H9 (cell line): ENCODE data around the gene SLC39A2. TPM values are rescaled to one million over a fixed set of nuclear protein-coding genes. Genes with fewer than 3 reads are reported as not detected.

Experiments
- DNase-seq: peaks from one replicate; pipeline ENCODE4 v3.0.0-alpha.2; 2017
- H2AFZ ChIP-seq: one replicate; pipeline ENCODE4 v1.6.1; 2013; ENCODE audit warnings: mild to moderate bottlenecking, low read length, control low read depth, moderate library complexity
- H2AK5ac ChIP-seq: 2 replicates; pipeline ENCODE4 v1.6.1; 2013; ENCODE audit warnings: low read length, control low read depth, mixed read lengths; ENCODE audit not compliant: insufficient read length
- H2BK120ac ChIP-seq: one replicate; pipeline ENCODE4 v1.6.1; 2013; ENCODE audit warnings: low read depth, mild to moderate bottlenecking, low read length, control low read depth, inconsistent platforms; ENCODE audit not compliant: poor library complexity, severe bottlenecking
- H2BK12ac ChIP-seq: 2 replicates; pipeline ENCODE4 v1.6.1; 2013; ENCODE audit warnings: low read length, control low read depth, mixed read lengths, low read depth; ENCODE audit not compliant: insufficient read length
- H2BK15ac ChIP-seq: 2 replicates; pipeline ENCODE4 v1.6.1; 2013; ENCODE audit warnings: low read depth, low read length, control low read depth
- H2BK20ac ChIP-seq: one replicate; pipeline ENCODE4 v1.6.1; 2013; ENCODE audit warnings: low read depth, mild to moderate bottlenecking, low read length, control low read depth, inconsistent platforms; ENCODE audit not compliant: poor library complexity, severe bottlenecking
- H2BK5ac ChIP-seq: 2 replicates; pipeline ENCODE4 v1.6.1; 2013; ENCODE audit warnings: low read length, control low read depth, mixed read lengths; ENCODE audit not compliant: insufficient read length
- H3K14ac ChIP-seq: 2 replicates; pipeline ENCODE4 v1.6.1; 2013; ENCODE audit warnings: low read length, control low read depth; ENCODE audit not compliant: insufficient read depth
- H3K18ac ChIP-seq: 2 replicates; pipeline ENCODE4 v1.6.1; 2013; ENCODE audit warnings: low read depth, mild to moderate bottlenecking, mixed read lengths, low read length, control low read depth; ENCODE audit not compliant: insufficient read length
- H3K23ac ChIP-seq: 2 replicates; pipeline ENCODE4 v1.6.1; 2013; ENCODE audit warnings: low read length, control low read depth, mixed read lengths, low read depth; ENCODE audit not compliant: insufficient read length
- H3K23me2 ChIP-seq: 2 replicates; pipeline ENCODE4 v1.6.1; 2013; ENCODE audit warnings: low read depth, mild to moderate bottlenecking, mixed read lengths, low read length, control low read depth; ENCODE audit not compliant: insufficient read length, poor library complexity, severe bottlenecking
- H3K27ac ChIP-seq: 2 replicates; pipeline ENCODE4 v1.5.1; 2013; ENCODE audit warnings: low read length, control low read depth, mixed read lengths, low read depth; ENCODE audit not compliant: insufficient read length
- H3K27me3 ChIP-seq: 2 replicates; pipeline ENCODE4 v1.6.1; 2013; ENCODE audit warnings: low read length, control low read depth, inconsistent platforms; ENCODE audit not compliant: insufficient read depth
- H3K4ac ChIP-seq: 2 replicates; pipeline ENCODE4 v1.6.1; 2013; ENCODE audit warnings: low read depth, mild to moderate bottlenecking, control low read depth, inconsistent platforms, low read length, moderate library complexity
- H3K4me1 ChIP-seq: 2 replicates; pipeline ENCODE4 v1.6.1; 2013; ENCODE audit warnings: low read length, control low read depth, inconsistent platforms; ENCODE audit not compliant: insufficient read depth
- H3K4me2 ChIP-seq: 2 replicates; pipeline ENCODE4 v1.6.1; 2013; ENCODE audit warnings: low read length, control low read depth, mixed read lengths; ENCODE audit not compliant: insufficient read length, insufficient read depth
- H3K56ac ChIP-seq: 2 replicates; pipeline ENCODE4 v1.6.1; 2013; ENCODE audit warnings: low read depth, mild to moderate bottlenecking, mixed read lengths, low read length, control low read depth; ENCODE audit not compliant: insufficient read length
- H3K79me1 ChIP-seq: 2 replicates; pipeline ENCODE4 v1.6.1; 2013; ENCODE audit warnings: low read depth, mild to moderate bottlenecking, moderate library complexity, low read length, control low read depth, inconsistent platforms; ENCODE audit not compliant: insufficient read depth, poor library complexity, severe bottlenecking
- H3K79me2 ChIP-seq: 2 replicates; pipeline ENCODE4 v1.6.1; 2013; ENCODE audit warnings: low read length, control low read depth, inconsistent platforms; ENCODE audit not compliant: insufficient read depth
- H3K9ac ChIP-seq: 2 replicates; pipeline ENCODE4 v1.6.1; 2013; ENCODE audit warnings: low read length, control low read depth, mixed read lengths; ENCODE audit not compliant: insufficient read length; ENCODE audit errors: extremely low read depth
- H3K9me3 ChIP-seq: one replicate; pipeline ENCODE4 v1.6.1; 2013; ENCODE audit warnings: low read depth, low read length, inconsistent platforms; ENCODE audit not compliant: control insufficient read depth
- H3T11ph ChIP-seq: one replicate; pipeline ENCODE4 v1.6.1; 2013; ENCODE audit warnings: mild to moderate bottlenecking, low read length, control low read depth, inconsistent platforms
- H4K20me1 ChIP-seq: one replicate; pipeline ENCODE4 v1.6.1; 2013; ENCODE audit not compliant: control insufficient read depth, insufficient read length, insufficient read depth
- H4K5ac ChIP-seq: 2 replicates; pipeline ENCODE4 v1.6.1; 2013; ENCODE audit warnings: low read depth, mild to moderate bottlenecking, mixed read lengths, low read length, control low read depth; ENCODE audit not compliant: insufficient read length
- H4K8ac ChIP-seq: replicated peaks from 2 replicates; pipeline ENCODE4 v1.6.1; 2013; ENCODE audit warnings: low read length, control low read depth, mixed read lengths, low read depth; ENCODE audit not compliant: insufficient read length
- H4K91ac ChIP-seq: 2 replicates; pipeline ENCODE4 v1.6.1; 2013; ENCODE audit warnings: low read depth, mild to moderate bottlenecking, moderate library complexity, mixed read lengths, low read length, control low read depth; ENCODE audit not compliant: insufficient read length
- H3K27ac Mint-ChIP-seq, 3 experiments: 2 replicates in 2 of 3; 3 replicates in 1 of 3; pipeline ENCODE4 v1.8.0; 2020 to 2021; ENCODE audit warnings: mixed read lengths in 3 of 3, mild to moderate bottlenecking in 1 of 3, moderate library complexity in 1 of 3
- H3K27me3 Mint-ChIP-seq: 2 replicates; pipeline ENCODE4 v1.8.0; 2021; ENCODE audit warnings: low read depth, mild to moderate bottlenecking, moderate library complexity, mixed read lengths
- H3K36me3 Mint-ChIP-seq, 3 experiments: 2 replicates in 2 of 3; 3 replicates in 1 of 3; pipeline ENCODE4 v1.8.0; 2020 to 2021; ENCODE audit warnings: low read depth in 3 of 3, mixed read lengths in 3 of 3; ENCODE audit not compliant: insufficient read depth in 1 of 3
- H3K4me1 Mint-ChIP-seq, 2 experiments: 2 replicates each; pipeline ENCODE4 v1.8.0; 2020; ENCODE audit warnings: mixed read lengths in 2 of 2
- H3K4me3 Mint-ChIP-seq, 2 experiments: 2 replicates in 1 of 2; 3 replicates in 1 of 2; pipeline ENCODE4 v1.8.0; 2020 to 2021; ENCODE audit warnings: mild to moderate bottlenecking in 2 of 2, mixed read lengths in 2 of 2, moderate library complexity in 1 of 2
- H3K9me3 Mint-ChIP-seq, 2 experiments: 2 replicates in 1 of 2; 3 replicates in 1 of 2; pipeline ENCODE4 v1.8.0; 2020; ENCODE audit warnings: mild to moderate bottlenecking in 2 of 2, mixed read lengths in 2 of 2, moderate library complexity in 1 of 2
- CTCF ChIP-seq: fragments of 200-600 bp; sonication (generic); conservative IDR thresholded peaks from 3 replicates; pipeline ENCODE4 v1.8.0; 2021; ENCODE audit warnings: antibody characterized with exemption, mild to moderate bottlenecking
- WGBS: extraction: QIAGEN DNeasy Blood & Tissue Kit; methylation state at CpG from one replicate; pipeline ENCODE4 v1.1.7; 2013; ENCODE audit warnings: missing lambda C conversion rate, low lambda C conversion rate, mixed read lengths; ENCODE audit not compliant: insufficient read length; ENCODE audit errors: extremely low coverage; 5-methylcytosine and 5-hydroxymethylcytosine counted together
- total RNA-seq: library from RNA; stranded (reverse); gene quantifications from 2 replicates; pipeline ENCODE4 v1.2.1, GENCODE V29; 2021

SLC39A2 gene
- total RNA-seq, 1 experiment from 2014 or later = not detected

GRCh38 chr14:21049271-21049673, 50.2 kb downstream of the SLC39A2 start:
- Histone ChIP-seq H3K27me3 (no peaks in the 10 kb centered on the region), H3K9me3 (no peaks in the 10 kb centered on the region), H3K23me2 (no peaks in the 10 kb centered on the region), H2BK12ac (no peak overlapping the region), H3K9ac (no peak overlapping the region), H2BK20ac (no peak overlapping the region), H3K14ac (no peak overlapping the region), H2BK5ac (no peak overlapping the region), H3K79me2 (no peaks in the 10 kb centered on the region), H2BK120ac (no peak overlapping the region), H3K23ac (no peak overlapping the region), H2AK5ac (no peak overlapping the region), H2BK15ac (no peak overlapping the region), H3K4ac (no peak overlapping the region), H4K91ac (no peak overlapping the region), H3K4me1 (no peaks in the 10 kb centered on the region), H3K18ac (no peak overlapping the region), H3K4me2 (no peak overlapping the region), H4K8ac (no peak overlapping the region), H3K56ac (no peak overlapping the region), H3K79me1 (no peaks in the 10 kb centered on the region), H4K5ac (no peak overlapping the region), H2AFZ (no peak overlapping the region), H4K20me1 (no peaks in the 10 kb centered on the region), H3T11ph (no peak overlapping the region), H3K27ac (no peak overlapping the region)
- Mint-ChIP-seq H3K36me3 (no peaks in the 10 kb centered on the region), H3K4me3 (no peak overlapping the region), H3K27ac (no peak overlapping the region), H3K4me1 (peaks cover 4 to 7% of the 10 kb centered on the region in 2 experiments; a peak in 3 of 4 replicates), H3K27me3 (peaks cover 14% of the 10 kb centered on the region), H3K9me3 (no peaks in the 10 kb centered on the region)
- no peak for TF ChIP-seq CTCF
- WGBS = no CpG with 5 or more reads among the region's 3 CpGs
- DNase-seq = no peak
